HL-60 (cell line): ENCODE data around the gene HUWE1.

Experiments used
- CTCF ChIP-seq: IDR thresholded peaks from one replicate; pipeline ENCODE4 v1.5.1; 2011; ENCODE audit warnings: low read length, control low read depth, inconsistent platforms; ENCODE audit not compliant: insufficient read depth
- GABPA ChIP-seq: IDR thresholded peaks from 2 replicates; pipeline ENCODE4 v1.6.1; 2012; ENCODE audit warnings: low read depth
- POLR2AphosphoS5 ChIP-seq: IDR thresholded peaks from 2 replicates; pipeline ENCODE4 v1.6.1; 2012; ENCODE audit warnings: low read depth
- REST ChIP-seq: IDR thresholded peaks from 2 replicates; pipeline ENCODE4 v1.6.1; 2012; ENCODE audit warnings: low read depth; ENCODE audit not compliant: insufficient replicate concordance
- SPI1 ChIP-seq: IDR thresholded peaks from 2 replicates; pipeline ENCODE4 v1.6.1; 2012; ENCODE audit warnings: low read depth, mild to moderate bottlenecking, borderline replicate concordance

GRCh38 chrX:53728506-53728905, 42.0 kb upstream of the HUWE1 start:
- TF ChIP-seq CTCF (no peak), REST (no peak), POLR2AphosphoS5 (no peak), SPI1 (no peak), GABPA (no peak)
